BLaER1 treated with 17β-estradiol and CSF1 and Interleukin-3, amounts not matched to agents 10 nM and 100 nM (cell line): ENCODE data around the gene ADORA1.
A peak's percentile ranks its signal among the peaks of the same experiment; 100 is the strongest.

Experiments
- H3K27ac ChIP-seq, 11 experiments: shearing (Covaris generic); formaldehyde crosslinking; 2 replicates each; pipeline ENCODE4 v1.8.1; 2022
- H3K27me3 ChIP-seq, 11 experiments: shearing (Covaris generic); formaldehyde crosslinking; 2 replicates each; pipeline ENCODE4 v1.8.1; 2022
- H3K36me3 ChIP-seq, 11 experiments: shearing (Covaris generic); formaldehyde crosslinking; 2 replicates each; pipeline ENCODE4 v1.8.1; 2022
- H3K4me1 ChIP-seq, 10 experiments: shearing (Covaris generic); formaldehyde crosslinking; 2 replicates each; pipeline ENCODE4 v1.8.1; 2022
- H3K4me2 ChIP-seq, 11 experiments: shearing (Covaris generic); formaldehyde crosslinking; 2 replicates each; pipeline ENCODE4 v1.8.1; 2022
- H3K4me3 ChIP-seq, 10 experiments: shearing (Covaris generic); formaldehyde crosslinking; 2 replicates each; pipeline ENCODE4 v1.8.1; 2022
- H3K9ac ChIP-seq, 11 experiments: shearing (Covaris generic); formaldehyde crosslinking; 2 replicates each; pipeline ENCODE4 v1.8.1; 2022
- H3K9me3 ChIP-seq, 11 experiments: shearing (Covaris generic); formaldehyde crosslinking; replicated peaks in 1 of 11; 2 replicates each; pipeline ENCODE4 v1.8.1; 2022
- H4K20me1 ChIP-seq, 11 experiments: shearing (Covaris generic); formaldehyde crosslinking; 2 replicates each; pipeline ENCODE4 v1.8.1; 2022
- Cebpa-rat ChIP-seq, 11 experiments: shearing (Covaris generic); IDR thresholded peaks; 2 replicates each; pipeline ENCODE4 v1.8.1; 2022

ADORA1 gene

GRCh38 chr1:203130358-203130985, 2.9 kb downstream of the ADORA1 start:
- no peak overlapping the region for H3K4me3 ChIP-seq
- no peak overlapping the region for H3K9ac ChIP-seq
- TF ChIP-seq Cebpa-rat (IDR thresholded peaks at IDR 0.05) = no peak
- peaks cover 0 to 39% (median 0%) of the 10 kb centered on the region in 11 experiments; a peak in 2 of 22 replicates for H4K20me1 ChIP-seq
- H3K9me3 ChIP-seq = no peaks in the 10 kb centered on the region
- no peak overlapping the region for H3K27ac ChIP-seq
- H3K36me3 ChIP-seq = no peaks in the 10 kb centered on the region
- peaks cover 76 to 95% (median 92%) of the 10 kb centered on the region in 10 experiments for H3K4me1 ChIP-seq
- H3K4me2 ChIP-seq = peak overlapping the region; percentile 23 to 78 (median 53); a peak in 20 of 22 replicates
- H3K27me3 ChIP-seq = peaks cover 28 to 42% (median 35%) of the 10 kb centered on the region in 11 experiments

- Histone ChIP-seq H4K20me1 (peaks cover 0 to 45% (median 0%) of the 10 kb centered on the region in 11 experiments; a peak in 3 of 22 replicates), H3K4me2 (peak overlapping the region in 9 of 11 experiments; percentile 22 to 75 (median 52); a peak in 18 of 22 replicates), H3K27me3 (peaks cover 26 to 34% (median 29%) of the 10 kb centered on the region in 11 experiments), H3K4me3 (no peak overlapping the region), H3K36me3 (no peaks in the 10 kb centered on the region), H3K27ac (no peak overlapping the region), H3K9me3 (no peaks in the 10 kb centered on the region), H3K4me1 (peaks cover 76 to 95% (median 92%) of the 10 kb centered on the region in 10 experiments), H3K9ac (no peak overlapping the region)
- TF ChIP-seq Cebpa-rat (IDR thresholded peaks at IDR 0.05) = no peak
Observed at GRCh38 chr1:203131548-203132200, 4.1 kb downstream of the ADORA1 start.

GRCh38 chr1:203133970-203134725, 6.6 kb downstream of the ADORA1 start:
- H3K9me3 ChIP-seq = no peaks in the 10 kb centered on the region
- peak overlapping the region in 8 of 11 experiments; percentile 11 to 53 (median 22); a peak in 7 of 22 replicates for H3K9ac ChIP-seq
- peak overlapping the region in 1 of 10 experiments; percentile 16; a peak in 1 of 20 replicates for H3K4me3 ChIP-seq
- H3K27ac ChIP-seq = peak overlapping the region in 9 of 11 experiments; percentile 23 to 68 (median 57); a peak in 16 of 22 replicates
- H3K27me3 ChIP-seq = peaks cover 1 to 9% (median 4%) of the 10 kb centered on the region in 11 experiments; a peak in 20 of 22 replicates
- peak in 7 of 11 experiments; percentile 23 to 68 (median 60); a peak in 7 of 22 replicates for TF ChIP-seq Cebpa-rat (IDR thresholded peaks at IDR 0.05)
- H3K36me3 ChIP-seq = no peaks in the 10 kb centered on the region
- H3K4me1 ChIP-seq = peaks cover 56 to 82% (median 77%) of the 10 kb centered on the region in 10 experiments
- peaks cover 0 to 27% (median 0%) of the 10 kb centered on the region in 11 experiments; a peak in 3 of 22 replicates for H4K20me1 ChIP-seq
- peak overlapping the region; percentile 75 to 92 (median 85) for H3K4me2 ChIP-seq

- Histone ChIP-seq H4K20me1 (peaks cover 0 to 18% (median 0%) of the 10 kb centered on the region in 11 experiments; a peak in 2 of 22 replicates), H3K9ac (peak overlapping the region in 4 of 11 experiments; percentile 5 to 33 (median 26); a peak in 7 of 22 replicates), H3K27ac (peak overlapping the region in 8 of 11 experiments; percentile 10 to 68 (median 50); a peak in 13 of 22 replicates), H3K27me3 (peaks cover 0 to 8% (median 0%) of the 10 kb centered on the region in 11 experiments; a peak in 2 of 22 replicates), H3K4me2 (peak overlapping the region; percentile 75 to 92 (median 85)), H3K36me3 (no peaks in the 10 kb centered on the region), H3K4me3 (peak overlapping the region in 1 of 10 experiments; percentile 9; a peak in 2 of 20 replicates), H3K4me1 (peaks cover 43 to 82% (median 67%) of the 10 kb centered on the region in 10 experiments), H3K9me3 (no peaks in the 10 kb centered on the region)
- TF ChIP-seq Cebpa-rat (IDR thresholded peaks at IDR 0.05) = no peak
Observed at GRCh38 chr1:203135636-203136305, 8.2 kb downstream of the ADORA1 start.

- Histone ChIP-seq H3K4me1 (peaks cover 51 to 83% (median 71%) of the 10 kb centered on the region in 10 experiments), H3K36me3 (no peaks in the 10 kb centered on the region), H3K9me3 (no peaks in the 10 kb centered on the region), H4K20me1 (peaks cover 0 to 18% (median 0%) of the 10 kb centered on the region in 11 experiments; a peak in 2 of 22 replicates), H3K4me2 (peak overlapping the region; percentile 75 to 92 (median 85)), H3K4me3 (no peak overlapping the region), H3K9ac (peak overlapping the region in 2 of 11 experiments; percentile 5 to 20; a peak in 2 of 22 replicates), H3K27me3 (peaks cover 0 to 3% (median 0%) of the 10 kb centered on the region in 11 experiments; a peak in 2 of 22 replicates), H3K27ac (peak overlapping the region in 8 of 11 experiments; percentile 10 to 68 (median 48); a peak in 9 of 22 replicates)
- no peak for TF ChIP-seq Cebpa-rat (IDR thresholded peaks at IDR 0.05)
Observed at GRCh38 chr1:203136409-203137042, 9.0 kb downstream of the ADORA1 start.

GRCh38 chr1:203137324-203137723, 9.8 kb downstream of the ADORA1 start:
- Histone ChIP-seq H3K27me3 (no peaks in the 10 kb centered on the region), H3K4me2 (peak overlapping the region in 8 of 11 experiments; percentile 75 to 92 (median 87); a peak in 13 of 22 replicates), H4K20me1 (peaks cover 0 to 18% (median 0%) of the 10 kb centered on the region in 11 experiments; a peak in 2 of 22 replicates), H3K9me3 (no peaks in the 10 kb centered on the region), H3K9ac (no peak overlapping the region), H3K27ac (no peak overlapping the region), H3K4me3 (no peak overlapping the region), H3K4me1 (peaks cover 55 to 83% (median 72%) of the 10 kb centered on the region in 10 experiments), H3K36me3 (no peaks in the 10 kb centered on the region)
- no peak for TF ChIP-seq Cebpa-rat (IDR thresholded peaks at IDR 0.05)

GRCh38 chr1:203138066-203138465, 10.5 kb downstream of the ADORA1 start:
- Histone ChIP-seq H3K4me1 (peaks cover 57 to 83% (median 73%) of the 10 kb centered on the region in 10 experiments), H3K27ac (no peak overlapping the region), H3K9me3 (peaks cover 0 to 2% (median 0%) of the 10 kb centered on the region in 11 experiments; a peak in 1 of 22 replicates), H4K20me1 (peaks cover 0 to 18% (median 0%) of the 10 kb centered on the region in 11 experiments; a peak in 2 of 22 replicates), H3K4me3 (no peak overlapping the region), H3K4me2 (no peak overlapping the region), H3K36me3 (no peaks in the 10 kb centered on the region), H3K9ac (no peak overlapping the region), H3K27me3 (0 out of 22 replicates have a peak, but pooled peaks cover 0 to 5% (median 0%) of the 10 kb centered on the region in 11 experiments)
- no peak for TF ChIP-seq Cebpa-rat (IDR thresholded peaks at IDR 0.05)
